Peyer's patch (tissue), 4 donors: ENCODE measurements around the gene ELAVL1.

Source experiments
- POLR2A ChIP-seq, 2 donors: fragments of 450-650 bp; IDR thresholded peaks; one replicate each; pipeline ENCODE4 v1.5.1; 2017; ENCODE audit warnings: antibody characterized with exemption in 2 of 2, mild to moderate bottlenecking in 2 of 2, moderate library complexity in 2 of 2
- TF ChIP-seq, protein P1 (sequence below), 6 experiments: fragments of 450-650 bp in 4 of 6; fragments of 200-600 bp in 2 of 6; sonication (generic) in 1 of 6; IDR thresholded peaks; one replicate each; pipeline ENCODE4 v1.5.1; 2017 to 2019; ENCODE audit warnings: antibody characterized with exemption in 6 of 6, mild to moderate bottlenecking in 3 of 6, moderate library complexity in 1 of 6

DNA sequence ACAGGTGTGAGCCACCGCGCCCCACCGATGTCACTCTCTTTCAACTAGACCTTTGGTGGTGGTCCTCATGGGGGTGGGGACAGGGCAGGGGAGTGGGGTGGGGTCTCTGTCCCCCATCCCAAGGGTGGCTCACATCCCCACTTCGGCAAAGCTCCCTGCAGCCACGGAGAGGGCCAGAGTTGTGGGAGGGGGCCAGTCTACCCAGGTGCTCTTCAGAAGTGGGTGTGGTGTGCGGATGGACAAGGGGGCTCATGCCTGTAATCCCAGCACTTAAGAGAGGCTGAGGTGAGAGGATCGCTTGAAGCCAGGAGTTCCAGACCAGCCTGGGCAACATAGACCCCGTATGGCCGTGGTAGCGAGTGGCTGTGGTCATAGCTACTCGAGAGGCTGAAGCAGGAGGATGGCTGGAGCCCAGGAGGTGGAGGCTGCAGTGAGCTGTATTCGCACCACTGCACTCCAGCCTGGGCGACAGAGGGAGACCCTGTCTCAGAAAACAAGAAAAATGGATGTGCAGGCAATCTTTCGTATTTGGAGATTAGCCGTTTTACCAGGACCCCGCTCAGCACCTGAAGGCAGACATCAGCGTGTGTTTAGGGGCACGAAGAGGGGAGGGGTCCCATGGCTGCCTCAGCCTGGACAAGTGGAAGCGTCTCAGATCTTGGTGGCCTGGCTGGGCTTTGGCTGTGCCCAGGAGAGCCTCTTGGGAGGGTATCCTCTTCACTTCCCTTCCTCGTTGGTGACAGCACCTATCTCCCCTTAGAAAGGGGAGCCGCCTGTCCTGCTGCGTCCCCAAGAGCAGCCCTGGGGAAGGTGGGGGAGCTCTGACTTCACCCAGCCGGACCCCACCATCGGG is 90.0 kb downstream of the ELAVL1 start:
- TF ChIP-seq POLR2A (IDR thresholded peaks at IDR 0.05) = no peak
- TF ChIP-seq, protein P1, sequence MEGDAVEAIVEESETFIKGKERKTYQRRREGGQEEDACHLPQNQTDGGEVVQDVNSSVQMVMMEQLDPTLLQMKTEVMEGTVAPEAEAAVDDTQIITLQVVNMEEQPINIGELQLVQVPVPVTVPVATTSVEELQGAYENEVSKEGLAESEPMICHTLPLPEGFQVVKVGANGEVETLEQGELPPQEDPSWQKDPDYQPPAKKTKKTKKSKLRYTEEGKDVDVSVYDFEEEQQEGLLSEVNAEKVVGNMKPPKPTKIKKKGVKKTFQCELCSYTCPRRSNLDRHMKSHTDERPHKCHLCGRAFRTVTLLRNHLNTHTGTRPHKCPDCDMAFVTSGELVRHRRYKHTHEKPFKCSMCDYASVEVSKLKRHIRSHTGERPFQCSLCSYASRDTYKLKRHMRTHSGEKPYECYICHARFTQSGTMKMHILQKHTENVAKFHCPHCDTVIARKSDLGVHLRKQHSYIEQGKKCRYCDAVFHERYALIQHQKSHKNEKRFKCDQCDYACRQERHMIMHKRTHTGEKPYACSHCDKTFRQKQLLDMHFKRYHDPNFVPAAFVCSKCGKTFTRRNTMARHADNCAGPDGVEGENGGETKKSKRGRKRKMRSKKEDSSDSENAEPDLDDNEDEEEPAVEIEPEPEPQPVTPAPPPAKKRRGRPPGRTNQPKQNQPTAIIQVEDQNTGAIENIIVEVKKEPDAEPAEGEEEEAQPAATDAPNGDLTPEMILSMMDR (IDR thresholded peaks at IDR 0.05) = no peak
